ENCODE measurements around the gene LCMT2. TPM values are rescaled to one million over a fixed set of nuclear protein-coding genes. Genes with fewer than 3 reads are reported as not detected.

Gene LCMT2
- total RNA-seq, 2 experiments from 2014 or later = 10.5 to 12.6 TPM

DNA sequence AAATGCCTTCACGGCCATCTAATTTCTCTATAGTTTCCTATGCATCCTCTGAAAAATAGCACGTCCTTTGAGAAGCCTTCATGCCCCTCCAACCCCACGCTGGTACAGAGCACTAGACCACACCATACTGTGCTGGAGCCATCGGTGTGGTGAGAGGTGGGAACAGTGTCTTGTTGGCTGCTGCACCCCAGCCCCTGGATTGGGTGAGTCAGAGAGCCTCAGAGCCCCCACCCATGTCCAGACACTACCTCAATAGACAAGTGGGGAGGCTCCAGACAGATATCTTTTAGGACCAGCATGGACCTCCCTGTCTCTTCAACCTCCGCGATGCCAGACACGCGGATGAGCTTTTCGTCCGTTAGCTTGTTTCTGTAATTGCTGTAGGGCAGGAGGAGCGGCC is 51.5 kb downstream of the LCMT2 start:
- ChIA-PET CTCF (interaction anchor here (1.0 kb wide), 1 partner anchor 53 kb away, joined by 5 read pairs; no protein-coding TSS in a partner anchor), POLR2A (no interaction called here)
- no peaks in the 10 kb centered on the region for H3K27me3 Mint-ChIP-seq
- no peaks in the 10 kb centered on the region for H3K9me3 Mint-ChIP-seq
- no peak overlapping the region for H3K27ac Mint-ChIP-seq
- H3K4me3 Mint-ChIP-seq = no peak overlapping the region
- no peaks in the 10 kb centered on the region for H3K36me3 Mint-ChIP-seq (ENCODE audit: low read depth)
- DNase-seq = no peak
- no peaks in the 10 kb centered on the region for H3K4me1 Mint-ChIP-seq

DNA sequence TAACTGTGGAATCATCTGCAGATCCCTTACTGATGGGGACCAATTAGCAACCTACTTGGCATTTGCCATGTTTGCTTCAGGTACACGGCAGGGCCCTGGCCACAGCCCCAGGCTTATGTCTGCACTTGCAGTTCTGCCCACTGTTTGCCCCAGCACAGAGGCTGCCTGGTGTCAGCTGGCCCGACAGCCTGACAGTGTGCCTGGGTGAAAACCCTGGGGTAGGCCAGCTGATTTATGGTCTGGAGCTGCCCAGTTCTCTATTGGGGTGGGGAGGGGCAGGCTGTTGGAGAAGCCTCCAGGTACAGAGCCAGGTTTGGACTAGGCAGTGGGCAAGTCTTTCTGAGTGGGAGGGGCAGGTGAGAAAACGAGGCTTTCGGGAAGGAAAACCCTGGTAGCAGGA is 52.5 kb downstream of the LCMT2 start:
- ChIA-PET CTCF (interaction anchor here (1.0 to 3.5 kb wide), 2 partner anchors 52 to 83 kb away, joined by 3 to 19 read pairs; no protein-coding TSS in a partner anchor), POLR2A (no interaction called here)
- H3K4me1 Mint-ChIP-seq = no peaks in the 10 kb centered on the region
- no peak overlapping the region for H3K27ac Mint-ChIP-seq
- no peaks in the 10 kb centered on the region for H3K36me3 Mint-ChIP-seq (ENCODE audit: low read depth)
- H3K27me3 Mint-ChIP-seq = no peaks in the 10 kb centered on the region
- no peaks in the 10 kb centered on the region for H3K9me3 Mint-ChIP-seq
- DNase-seq = no peak
- H3K4me3 Mint-ChIP-seq = no peak overlapping the region

GRCh38 chr15:43277231-43277823 is 53.0 kb downstream of the LCMT2 start:
- no peaks in the 10 kb centered on the region for H3K4me1 Mint-ChIP-seq
- H3K27me3 Mint-ChIP-seq = peaks cover 3% of the 10 kb centered on the region
- H3K9me3 Mint-ChIP-seq = peaks cover under 1% of the 10 kb centered on the region
- DNase-seq = no peak
- ChIA-PET POLR2A (no interaction called here), CTCF (interaction anchor here (1.0 to 3.5 kb wide), 5 partner anchors 9 to 82 kb away, joined by 3 to 19 read pairs (median 5); no protein-coding TSS in a partner anchor)
- H3K4me3 Mint-ChIP-seq = no peak overlapping the region
- H3K36me3 Mint-ChIP-seq (ENCODE audit: low read depth) = no peaks in the 10 kb centered on the region
- no peak overlapping the region for H3K27ac Mint-ChIP-seq

DNA sequence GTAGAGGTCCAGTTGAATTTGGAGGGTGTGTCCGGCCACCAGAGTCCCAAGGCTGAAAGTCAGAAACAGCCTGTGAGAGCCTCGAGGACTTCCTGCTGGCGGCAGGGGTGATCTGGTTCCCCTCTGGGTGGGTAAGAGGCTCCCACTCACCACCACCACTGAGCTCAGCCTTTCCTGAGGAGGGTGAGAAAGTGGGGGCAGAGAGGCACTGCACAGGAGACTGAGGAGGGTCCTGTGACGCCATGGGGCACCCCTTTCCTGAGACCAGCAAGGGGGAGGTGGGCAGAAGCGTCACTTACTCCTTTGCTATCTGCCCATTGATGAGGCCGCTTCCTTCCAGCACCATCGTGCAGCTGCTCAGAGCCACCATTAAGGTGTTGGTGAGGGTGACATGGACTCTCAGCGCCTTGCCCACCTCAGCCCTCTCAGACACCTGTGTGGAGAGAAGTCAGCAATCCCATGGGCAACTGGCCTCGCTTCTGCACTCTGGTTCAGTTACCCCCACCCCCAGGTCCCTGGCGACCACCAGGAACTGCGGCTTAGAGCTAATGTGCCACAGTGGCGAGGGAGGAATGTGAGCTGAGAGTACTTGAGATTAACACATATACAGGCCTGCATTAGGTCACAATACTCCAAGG is 53.7 kb downstream of the LCMT2 start:
- Mint-ChIP-seq H3K36me3 (ENCODE audit: low read depth) (no peaks in the 10 kb centered on the region), H3K27ac (no peak overlapping the region), H3K9me3 (peaks cover 3% of the 10 kb centered on the region), H3K27me3 (peaks cover 8% of the 10 kb centered on the region), H3K4me1 (no peaks in the 10 kb centered on the region), H3K4me3 (no peak overlapping the region)
- POLR2A ChIA-PET = no interaction called here
- CTCF ChIA-PET = interaction anchor here (1.0 to 3.5 kb wide), 4 partner anchors 9 to 51 kb away, joined by 3 to 19 read pairs (median 6); no protein-coding TSS in a partner anchor
- no peak for DNase-seq

DNA sequence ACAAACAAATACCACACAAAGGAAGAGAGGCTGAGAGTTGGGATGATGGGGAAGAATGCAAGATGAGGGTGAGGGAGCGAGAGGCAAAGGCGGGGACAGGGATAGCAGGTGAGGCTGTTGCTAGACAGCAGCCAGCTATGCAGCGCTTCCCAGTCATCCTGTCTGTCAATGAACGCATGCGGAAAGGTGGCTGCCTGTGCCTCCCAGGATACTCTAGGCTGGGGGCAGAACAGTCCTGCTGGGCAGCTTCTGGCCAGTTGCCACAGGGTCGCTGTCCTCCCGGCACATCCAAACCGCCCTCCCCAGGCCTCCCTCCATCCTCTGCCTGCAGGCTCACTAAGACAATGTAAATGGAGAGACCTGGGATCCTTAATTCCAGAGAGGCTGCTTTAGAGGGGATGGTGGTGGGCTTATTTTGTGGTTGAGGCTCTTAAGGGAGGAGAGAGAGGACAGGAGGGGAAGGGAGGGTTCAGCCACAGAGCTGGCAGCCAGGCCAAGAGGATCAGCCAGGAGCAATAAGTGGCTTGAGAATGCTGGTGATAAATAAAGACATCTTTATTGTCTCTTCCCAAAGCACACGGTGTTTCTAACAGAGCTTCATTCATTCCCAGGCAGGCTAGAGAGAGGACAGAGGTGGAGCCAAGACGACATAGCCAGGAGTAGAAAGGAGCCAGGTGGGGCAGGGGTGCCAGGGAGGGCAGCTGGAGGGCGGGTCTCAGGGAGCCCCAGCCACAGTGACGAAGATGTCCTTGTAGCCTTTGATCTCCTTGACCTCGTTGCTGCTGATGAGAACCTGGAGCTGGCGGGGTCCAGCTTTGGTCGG is 54.4 kb downstream of the LCMT2 start:
- CTCF ChIA-PET = interaction anchor here (1.6 to 3.5 kb wide), 3 partner anchors 10 to 50 kb away, joined by 5 to 19 read pairs (median 6); no protein-coding TSS in a partner anchor
- peaks cover 4% of the 10 kb centered on the region for H3K4me1 Mint-ChIP-seq
- H3K36me3 Mint-ChIP-seq (ENCODE audit: low read depth) = no peaks in the 10 kb centered on the region
- H3K4me3 Mint-ChIP-seq = no peak overlapping the region
- H3K9me3 Mint-ChIP-seq = peaks cover 3% of the 10 kb centered on the region
- POLR2A ChIA-PET = no interaction called here
- H3K27me3 Mint-ChIP-seq = peaks cover 8% of the 10 kb centered on the region
- DNase-seq = no peak
- H3K27ac Mint-ChIP-seq = no peak overlapping the region

DNA sequence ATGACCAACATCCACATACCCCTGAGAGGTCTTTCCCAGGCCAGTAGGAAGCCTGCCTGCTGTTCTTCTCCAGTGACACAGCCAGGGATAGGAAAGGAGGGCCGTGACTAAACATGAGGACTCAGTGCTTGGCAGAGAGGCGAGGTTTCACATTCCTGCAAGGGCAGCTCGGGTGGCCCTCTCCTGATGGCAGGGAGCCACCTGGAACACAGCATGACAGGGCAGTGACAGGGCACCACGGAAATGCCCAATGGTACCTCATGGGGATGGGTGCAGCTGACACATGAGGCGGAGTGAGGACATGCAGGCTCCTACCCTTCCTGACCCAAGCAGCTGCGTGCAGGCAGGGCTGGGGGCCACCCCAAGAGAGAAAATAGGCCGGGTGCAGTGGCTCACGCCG is 56.2 kb downstream of the LCMT2 start:
- Mint-ChIP-seq H3K4me3 (no peak overlapping the region), H3K27me3 (peaks cover 10% of the 10 kb centered on the region), H3K36me3 (ENCODE audit: low read depth) (no peaks in the 10 kb centered on the region), H3K4me1 (peaks cover 14% of the 10 kb centered on the region), H3K9me3 (peaks cover 3% of the 10 kb centered on the region), H3K27ac (no peak overlapping the region)
- ChIA-PET CTCF (no interaction called here), POLR2A (no interaction called here)
- no peak for DNase-seq

Other genes with a start within 250 kb of the LCMT2 start
- gene UBR1, start 224.5 kb downstream of the LCMT2 start, total RNA-seq = 10 to 100 TPM; 27.8 to 31.8 TPM
- gene TMEM62, start 197.0 kb downstream of the LCMT2 start, total RNA-seq = 10 to 100 TPM; 15.3 to 18.5 TPM
- gene CCNDBP1, start 145.2 kb downstream of the LCMT2 start, total RNA-seq = 10 to 100 TPM; 65.8 to 72.5 TPM
- not detected for gene EPB42, start 109.6 kb downstream of the LCMT2 start, total RNA-seq
- gene TGM5, start 63.6 kb downstream of the LCMT2 start, total RNA-seq = not detected
- gene TGM7, start 28.3 kb downstream of the LCMT2 start, total RNA-seq = not detected
- gene ZSCAN29, start 40.5 kb upstream of the LCMT2 start, total RNA-seq = 10 to 100 TPM; 25.4 to 28.2 TPM
- 10 to 100 TPM; 35.0 to 38.1 TPM for gene TUBGCP4, start 40.5 kb upstream of the LCMT2 start, total RNA-seq
- gene TP53BP1, start 162.6 kb upstream of the LCMT2 start, total RNA-seq = 10 to 100 TPM; 22.9 to 27.9 TPM
- 1 to 10 TPM; 9.8 to 9.9 TPM for gene MAP1A, start 187.0 kb upstream of the LCMT2 start, total RNA-seq

Data from activated CD4-positive, alpha-beta T cell treated with anti-CD3 and anti-CD28 coated beads, Interleukin-2, amount 10 ng/mL, durations not matched to agents 7 days and 5 days (primary cell).